ENCODE data around the gene WDR4. TPM values are rescaled to one million over a fixed set of nuclear protein-coding genes. Genes with fewer than 3 reads are reported as not detected.

Gene WDR4
- total and polyA plus RNA-seq, 2 of the 13 experiments (the other 11 are each of a cell fraction or from before 2014, with no cell fraction given), result 11.3 to 14.4 TPM

DNA sequence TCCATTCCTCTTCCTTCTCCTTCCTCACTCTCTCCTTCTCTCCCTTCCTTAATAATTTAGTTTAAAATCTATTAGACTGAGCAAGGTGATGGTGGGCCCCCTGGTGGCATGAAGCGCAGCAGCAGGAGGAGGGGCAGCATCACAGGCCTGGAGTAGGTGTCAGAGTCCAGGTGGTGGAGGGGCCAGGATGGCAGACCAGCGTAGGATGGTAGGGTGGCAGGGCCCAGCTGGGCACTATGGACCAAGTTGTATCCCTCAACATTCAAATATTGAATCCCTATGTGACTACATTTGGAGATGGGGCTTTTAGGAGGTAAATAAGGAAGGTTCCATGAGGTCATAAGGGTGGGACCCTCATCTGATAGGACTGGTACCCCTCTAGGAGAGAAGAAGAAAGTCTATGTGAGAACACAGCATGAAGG lies 61.0 kb downstream of the WDR4 start (continued):
- TF ChIP-seq SOX13 (IDR thresholded peaks at IDR 0.05), result no peak
- TF ChIP-seq SOX13 (CRISPR knock-in tag; conservative IDR thresholded peaks at IDR 0.05 in 1 of 2, IDR thresholded peaks at IDR 0.05 in 1 of 2), result no peak
- TF ChIP-seq, protein P1, sequence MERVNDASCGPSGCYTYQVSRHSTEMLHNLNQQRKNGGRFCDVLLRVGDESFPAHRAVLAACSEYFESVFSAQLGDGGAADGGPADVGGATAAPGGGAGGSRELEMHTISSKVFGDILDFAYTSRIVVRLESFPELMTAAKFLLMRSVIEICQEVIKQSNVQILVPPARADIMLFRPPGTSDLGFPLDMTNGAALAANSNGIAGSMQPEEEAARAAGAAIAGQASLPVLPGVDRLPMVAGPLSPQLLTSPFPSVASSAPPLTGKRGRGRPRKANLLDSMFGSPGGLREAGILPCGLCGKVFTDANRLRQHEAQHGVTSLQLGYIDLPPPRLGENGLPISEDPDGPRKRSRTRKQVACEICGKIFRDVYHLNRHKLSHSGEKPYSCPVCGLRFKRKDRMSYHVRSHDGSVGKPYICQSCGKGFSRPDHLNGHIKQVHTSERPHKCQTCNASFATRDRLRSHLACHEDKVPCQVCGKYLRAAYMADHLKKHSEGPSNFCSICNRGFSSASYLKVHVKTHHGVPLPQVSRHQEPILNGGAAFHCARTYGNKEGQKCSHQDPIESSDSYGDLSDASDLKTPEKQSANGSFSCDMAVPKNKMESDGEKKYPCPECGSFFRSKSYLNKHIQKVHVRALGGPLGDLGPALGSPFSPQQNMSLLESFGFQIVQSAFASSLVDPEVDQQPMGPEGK (CRISPR knock-in tag; IDR thresholded peaks at IDR 0.05), result peak; percentile 46; the same call in 1 of the 2 replicates
- TF ChIP-seq ATF7 (IDR thresholded peaks at IDR 0.05), result no peak
- TF ChIP-seq ATF7 (CRISPR knock-in tag; IDR thresholded peaks at IDR 0.05), result no peak
- 0 out of 2 replicates have a peak, but pooled peaks have one; percentile 27 for TF ChIP-seq THAP11 (CRISPR knock-in tag; IDR thresholded peaks at IDR 0.05)
- TF ChIP-seq ZNF788 (CRISPR knock-in tag; IDR thresholded peaks at IDR 0.05; ENCODE audit: borderline replicate concordance), result peak; percentile 25; the same call in 1 of the 2 replicates
- TF ChIP-seq, protein P2, sequence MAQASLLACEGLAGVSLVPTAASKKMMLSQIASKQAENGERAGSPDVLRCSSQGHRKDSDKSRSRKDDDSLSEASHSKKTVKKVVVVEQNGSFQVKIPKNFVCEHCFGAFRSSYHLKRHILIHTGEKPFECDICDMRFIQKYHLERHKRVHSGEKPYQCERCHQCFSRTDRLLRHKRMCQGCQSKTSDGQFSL (CRISPR knock-in tag; IDR thresholded peaks at IDR 0.05), result peak; percentile 41; the same call in 1 of the 2 replicates
- TF ChIP-seq SP2 (CRISPR knock-in tag; IDR thresholded peaks at IDR 0.05), result no peak
- no peak for TF ChIP-seq RFX5 (IDR thresholded peaks at IDR 0.05; ENCODE audit: low read depth, low read length)
- TF ChIP-seq, protein P3, sequence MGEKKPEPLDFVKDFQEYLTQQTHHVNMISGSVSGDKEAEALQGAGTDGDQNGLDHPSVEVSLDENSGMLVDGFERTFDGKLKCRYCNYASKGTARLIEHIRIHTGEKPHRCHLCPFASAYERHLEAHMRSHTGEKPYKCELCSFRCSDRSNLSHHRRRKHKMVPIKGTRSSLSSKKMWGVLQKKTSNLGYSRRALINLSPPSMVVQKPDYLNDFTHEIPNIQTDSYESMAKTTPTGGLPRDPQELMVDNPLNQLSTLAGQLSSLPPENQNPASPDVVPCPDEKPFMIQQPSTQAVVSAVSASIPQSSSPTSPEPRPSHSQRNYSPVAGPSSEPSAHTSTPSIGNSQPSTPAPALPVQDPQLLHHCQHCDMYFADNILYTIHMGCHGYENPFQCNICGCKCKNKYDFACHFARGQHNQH (CRISPR knock-in tag; IDR thresholded peaks at IDR 0.05), result peak; percentile 44; the same call in 1 of the 2 replicates
- TF ChIP-seq TCF7L2 (IDR thresholded peaks at IDR 0.05; ENCODE audit: low read depth, low read length), result no peak
- no peak for TF ChIP-seq TBX3 (IDR thresholded peaks at IDR 0.05; ENCODE audit: borderline replicate concordance)

Measured in HepG2 (cell line).